SIG-M5 treated with dmso at 0.1 percent for 504 hours (cell line): ENCODE measurements around the gene EDN2.

Source experiments
- DNase-seq: peaks from one replicate; lab custom pipeline; 2025; ENCODE audit not compliant: unreplicated experiment; lab: John Stamatoyannopoulos, UW

EDN2 gene

GRCh38 chr1:41467673-41468072 is 16.8 kb downstream of the EDN2 start:
- no peak for DNase-seq

GRCh38 chr1:41466146-41466545 is 18.3 kb downstream of the EDN2 start:
- no peak for DNase-seq

GRCh38 chr1:41465741-41466140 is 18.7 kb downstream of the EDN2 start:
- DNase-seq, result no peak

- no peak for DNase-seq
Measured at GRCh38 chr1:41464885-41465284, 19.6 kb downstream of the EDN2 start.

- DNase-seq, result no peak
Measured at GRCh38 chr1:41463516-41463915, 21.0 kb downstream of the EDN2 start.

GRCh38 chr1:41462680-41463004 is 21.8 kb downstream of the EDN2 start:
- no peak for DNase-seq

GRCh38 chr1:41461790-41462679 is 22.4 kb downstream of the EDN2 start:
- DNase-seq, result no peak

- DNase-seq, result no peak
Measured at GRCh38 chr1:41456847-41457540, 27.5 kb downstream of the EDN2 start.

- DNase-seq, result no peak
Measured at GRCh38 chr1:41455479-41456332, 28.8 kb downstream of the EDN2 start.

GRCh38 chr1:41454406-41454805 is 30.1 kb downstream of the EDN2 start:
- no peak for DNase-seq

GRCh38 chr1:41452704-41453290 is 31.7 kb downstream of the EDN2 start:
- DNase-seq, result no peak

GRCh38 chr1:41450747-41451285 is 33.7 kb downstream of the EDN2 start:
- DNase-seq, result no peak

GRCh38 chr1:41449326-41449921 is 35.1 kb downstream of the EDN2 start:
- no peak for DNase-seq

- DNase-seq, result no peak
Measured at GRCh38 chr1:41448821-41449220, 35.7 kb downstream of the EDN2 start.

- no peak for DNase-seq
Measured at GRCh38 chr1:41447995-41448770, 36.3 kb downstream of the EDN2 start.

- no peak for DNase-seq
Measured at GRCh38 chr1:41446851-41447610, 37.5 kb downstream of the EDN2 start.

- DNase-seq, result no peak
Measured at GRCh38 chr1:41444785-41445184, 39.7 kb downstream of the EDN2 start.

- DNase-seq, result no peak
Measured at GRCh38 chr1:41444246-41444645, 40.2 kb downstream of the EDN2 start.

- DNase-seq, result no peak
Measured at GRCh38 chr1:41442697-41443251, 41.7 kb downstream of the EDN2 start.
